ENCODE measurements around the gene PAX8. TPM values are rescaled to one million over a fixed set of nuclear protein-coding genes. Genes with fewer than 3 reads are reported as not detected.

Gene PAX8
- total and polyA plus RNA-seq, 2 experiments from 2014 or later = 0.21 to 0.32 TPM

- Histone ChIP-seq H3K4me2 (peak overlapping the region; percentile 69), H3K27me3 (ENCODE audit: insufficient read depth) (peaks cover 78% of the 10 kb centered on the region), H3K4me1 (ENCODE audit: insufficient read depth) (peaks cover 25% of the 10 kb centered on the region), H3K4me3 (peak overlapping the region; percentile 31; the same call in 1 of the 2 replicates), H3K79me2 (replicated peaks; ENCODE audit: insufficient read depth) (no peaks in the 10 kb centered on the region), H2AFZ (no peak overlapping the region), H3K27ac (ENCODE audit: low read depth) (no peak overlapping the region), H3K9me2 (ENCODE audit: insufficient read depth) (no peaks in the 10 kb centered on the region), H3F3A (replicated peaks; ENCODE audit: low read depth) (0 out of 2 replicates have a peak, but pooled peaks cover 4% of the 10 kb centered on the region), H3K36me3 (ENCODE audit: insufficient read depth) (no peaks in the 10 kb centered on the region), H4K20me1 (replicated peaks; ENCODE audit: insufficient read depth) (peaks cover 14% of the 10 kb centered on the region)
- DNase-seq (ENCODE audit: low spot score) = peak; percentile 18
- TF ChIP-seq ZNF462 (CRISPR knock-in tag; IDR thresholded peaks at IDR 0.05) = no peak
- no peak for TF ChIP-seq STAT1 (IDR thresholded peaks at IDR 0.05; ENCODE audit: unreplicated experiment)
- TF ChIP-seq ZNF114 (CRISPR knock-in tag; IDR thresholded peaks at IDR 0.05) = no peak
- no peak for TF ChIP-seq EZH2phosphoT487 (IDR thresholded peaks at IDR 0.05; ENCODE audit: unreplicated experiment)
- TF ChIP-seq CREB1 (CRISPR knock-in tag; IDR thresholded peaks at IDR 0.05; ENCODE audit: low read depth) = no peak
- TF ChIP-seq POLR2AphosphoS5 (IDR thresholded peaks at IDR 0.05; ENCODE audit: low read depth) = no peak
- TF ChIP-seq ZNF331 (CRISPR knock-in tag; IDR thresholded peaks at IDR 0.05; ENCODE audit: low read depth) = no peak
- no peak for TF ChIP-seq NANOG (IDR thresholded peaks at IDR 0.05; ENCODE audit: borderline replicate concordance)
- no peak for TF ChIP-seq REST (IDR thresholded peaks at IDR 0.05; ENCODE audit: unreplicated experiment)
- no peak for TF ChIP-seq CTCF (conservative IDR thresholded peaks at IDR 0.05; ENCODE audit: low read depth in 2 of 2)
- no peak for TF ChIP-seq EZH2 (IDR thresholded peaks at IDR 0.05; ENCODE audit: low read depth, unreplicated experiment)
- TF ChIP-seq ETS1 (IDR thresholded peaks at IDR 0.05) = no peak
- TF ChIP-seq JUNB (IDR thresholded peaks at IDR 0.05; ENCODE audit: unreplicated experiment) = no peak
- Mint-ChIP-seq H3K4me1 (peaks cover 30% of the 10 kb centered on the region), H3K4me3 (0 out of 3 replicates have a peak overlapping the region, but pooled peaks have one; percentile 18), H3K27ac (no peak overlapping the region), H3K27me3 (ENCODE audit: insufficient read depth, low read depth, poor library complexity) (peaks cover 71% of the 10 kb centered on the region), H3K36me3 (ENCODE audit: low read depth) (no peaks in the 10 kb centered on the region), H3K9me3 (no peaks in the 10 kb centered on the region)
- ATAC-seq = no peak
These were observed 6.2 kb downstream of the PAX8 start for GRCh38 chr2:113272477-113272876.

Data from GM23338 (cell line).